MG63 (cell line): Measurements from ENCODE around the gene SPOCK3. TPM values are rescaled to one million over a fixed set of nuclear protein-coding genes. Genes with fewer than 3 reads are reported as not detected.
A peak's percentile ranks its signal among the peaks of the same experiment; 100 is the strongest.
"Not testable (repeated sequence)": the region's sequence is repeated elsewhere in the genome, so short reads cannot be mapped to it uniquely, and the experiment has no call there.

Experiments used
- DNase-seq: peaks from one replicate; pipeline ENCODE4 v3.0.0-alpha.2; 2020
- H3K27me3 ChIP-seq: fragments of 250-450 bp; sonication (Bioruptor Pico); 2 replicates; pipeline ENCODE4 v1.5.1; 2020; ENCODE audit warnings: mild to moderate bottlenecking, moderate library complexity
- H3K36me3 ChIP-seq: fragments of 250-450 bp; sonication (Bioruptor Pico); 2 replicates; pipeline ENCODE4 v1.5.1; 2020; ENCODE audit warnings: mild to moderate bottlenecking, moderate library complexity
- H3K4me3 ChIP-seq: fragments of 250-450 bp; sonication (Bioruptor Pico); 2 replicates; pipeline ENCODE4 v1.5.1; 2020; ENCODE audit warnings: mild to moderate bottlenecking, moderate library complexity
- H3K9me3 ChIP-seq: fragments of 250-450 bp; sonication (Bioruptor Pico); 2 replicates; pipeline ENCODE4 v1.5.1; 2020; ENCODE audit warnings: mild to moderate bottlenecking, moderate library complexity
- total RNA-seq: library from RNA; depleted of rRNA; stranded (reverse); fragments of >200 nt; shearing (Covaris generic); gene quantifications from 2 replicates; pipeline ENCODE4 v1.2.3, GENCODE V29; 2014; ENCODE audit warnings: low replicate concordance

The SPOCK3 gene
- total RNA-seq, 1 experiment from 2014 or later = 1.3 TPM

DNA sequence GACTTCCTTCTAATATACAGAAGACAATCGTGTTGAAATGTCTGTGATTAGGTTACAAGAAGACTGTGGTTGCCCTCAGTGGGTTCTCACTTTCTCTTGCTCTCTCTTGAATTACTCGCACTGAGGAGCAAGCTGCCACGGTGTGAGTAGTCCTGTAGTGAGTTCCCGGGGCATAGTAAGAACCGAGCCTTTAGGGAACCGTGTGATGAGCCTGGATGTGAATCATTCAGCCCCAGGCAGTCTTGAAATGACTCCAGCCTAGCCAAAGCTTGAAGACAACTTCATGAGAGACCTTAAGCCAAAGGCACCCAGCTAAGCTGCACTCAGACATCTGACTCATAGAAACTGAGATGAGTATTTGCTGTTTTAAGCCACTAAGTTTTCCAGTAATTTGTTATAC lies 292.7 kb downstream of the SPOCK3 start:
- no peaks in the 10 kb centered on the region for H3K27me3 ChIP-seq
- peak; percentile 90 for DNase-seq
- H3K4me3 ChIP-seq = no peak overlapping the region
- no peaks in the 10 kb centered on the region for H3K36me3 ChIP-seq
- H3K9me3 ChIP-seq = peaks cover 4% of the 10 kb centered on the region

DNA sequence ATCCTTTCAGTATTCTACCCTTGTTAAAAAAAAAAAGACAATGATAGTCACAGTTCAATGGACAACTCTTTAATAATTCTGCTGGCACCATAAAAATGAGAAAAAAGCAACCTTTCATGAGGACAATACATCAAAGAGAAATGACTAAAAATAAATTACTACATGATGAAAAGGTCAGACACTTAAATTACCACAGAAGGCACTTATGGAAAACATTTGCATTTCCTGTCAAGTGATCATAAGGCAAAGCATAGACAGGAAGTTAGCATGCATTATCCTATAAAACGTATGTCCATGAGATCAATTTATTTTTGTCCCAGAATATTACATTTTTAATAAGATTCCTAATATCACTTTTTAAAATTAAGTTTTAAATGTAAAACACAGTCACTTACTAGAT lies 303.8 kb downstream of the SPOCK3 start:
- H3K36me3 ChIP-seq = no peaks in the 10 kb centered on the region
- DNase-seq = no peak
- H3K27me3 ChIP-seq = no peaks in the 10 kb centered on the region
- no peaks in the 10 kb centered on the region for H3K9me3 ChIP-seq
- no peak overlapping the region for H3K4me3 ChIP-seq

DNA sequence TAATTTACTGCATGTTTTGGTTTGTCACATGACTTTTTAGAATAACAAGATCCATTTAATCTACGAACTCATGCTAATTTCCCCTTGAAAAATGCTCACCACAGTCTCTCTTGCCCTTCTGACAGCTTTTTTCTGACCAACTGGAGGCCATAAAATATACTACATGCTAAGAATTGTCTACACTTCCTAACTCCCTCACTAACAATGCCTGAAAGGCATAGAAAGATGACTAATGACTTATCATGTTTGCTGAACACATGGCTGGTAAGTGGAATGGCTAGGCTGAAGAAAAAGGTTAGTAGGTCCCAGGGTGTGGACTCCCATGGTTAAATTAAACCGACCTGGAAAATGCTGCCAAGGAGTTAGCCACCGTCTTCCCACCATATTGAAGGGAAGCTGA lies 309.9 kb downstream of the SPOCK3 start:
- H3K4me3 ChIP-seq = no peak overlapping the region
- no peaks in the 10 kb centered on the region for H3K27me3 ChIP-seq
- H3K36me3 ChIP-seq = no peaks in the 10 kb centered on the region
- DNase-seq = no peak
- no peaks in the 10 kb centered on the region for H3K9me3 ChIP-seq

DNA sequence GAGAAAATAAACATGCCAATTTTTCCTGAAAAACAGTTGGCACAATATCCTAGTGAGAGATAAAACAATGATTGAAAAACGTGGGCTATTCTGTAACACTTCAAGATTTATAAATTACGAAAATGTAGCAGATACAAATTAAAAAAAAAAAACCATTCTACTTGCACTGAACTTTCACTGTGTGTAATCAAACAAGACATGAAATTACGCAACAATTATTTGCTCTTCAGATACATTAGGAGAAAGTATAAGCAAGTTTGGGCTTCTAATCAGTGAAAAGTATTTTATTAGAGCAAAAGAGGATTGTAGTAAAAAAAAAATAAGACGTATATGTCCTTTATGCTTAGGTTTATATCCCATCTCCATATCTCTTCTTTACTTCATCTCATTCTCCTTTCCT lies 320.4 kb downstream of the SPOCK3 start:
- Histone ChIP-seq H3K9me3 (no peaks in the 10 kb centered on the region), H3K27me3 (no peaks in the 10 kb centered on the region), H3K36me3 (no peaks in the 10 kb centered on the region), H3K4me3 (no peak overlapping the region)
- DNase-seq = no peak

DNA sequence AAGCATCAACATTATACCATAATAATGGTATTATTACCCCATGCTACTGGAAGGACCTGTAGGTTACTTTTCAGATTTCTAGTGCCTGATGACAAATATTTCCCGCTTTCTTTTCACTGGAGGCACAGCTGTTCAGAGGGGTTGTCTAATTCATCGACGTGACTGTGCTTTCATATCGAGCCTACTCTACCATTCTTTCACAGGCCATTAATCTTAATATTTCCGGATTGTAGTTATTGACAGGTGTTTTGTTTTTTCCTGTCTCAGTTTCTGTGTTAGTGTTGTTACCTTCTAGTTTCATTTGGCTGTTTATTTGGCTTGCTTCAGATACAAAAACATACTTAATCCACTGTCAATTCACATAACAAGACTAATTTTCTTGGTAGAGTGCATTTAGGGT lies 330.9 kb downstream of the SPOCK3 start:
- no peak overlapping the region for H3K4me3 ChIP-seq
- no peaks in the 10 kb centered on the region for H3K36me3 ChIP-seq
- DNase-seq = no peak
- no peaks in the 10 kb centered on the region for H3K27me3 ChIP-seq
- no peaks in the 10 kb centered on the region for H3K9me3 ChIP-seq

DNA sequence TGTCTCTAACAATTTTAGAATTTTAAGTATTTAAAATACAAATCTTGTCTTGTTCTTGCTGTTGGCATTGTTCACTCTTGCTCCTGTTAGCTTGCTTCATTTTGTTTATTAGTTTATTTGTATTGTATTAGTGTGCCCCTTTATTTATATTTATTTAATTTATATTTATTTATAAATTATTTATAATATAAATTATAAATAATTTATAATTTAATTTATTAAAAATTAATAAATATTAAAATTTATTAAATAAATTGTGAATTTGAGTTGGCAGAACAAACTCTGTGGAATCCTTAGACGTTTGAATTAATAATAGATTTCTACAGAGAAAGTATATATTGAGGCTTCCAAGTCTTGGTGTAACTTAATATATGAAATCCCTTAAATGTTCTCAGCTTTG lies 331.4 kb downstream of the SPOCK3 start:
- Histone ChIP-seq H3K36me3 (no peaks in the 10 kb centered on the region), H3K9me3 (no peaks in the 10 kb centered on the region), H3K4me3 (no peak overlapping the region), H3K27me3 (no peaks in the 10 kb centered on the region)
- no peak for DNase-seq

DNA sequence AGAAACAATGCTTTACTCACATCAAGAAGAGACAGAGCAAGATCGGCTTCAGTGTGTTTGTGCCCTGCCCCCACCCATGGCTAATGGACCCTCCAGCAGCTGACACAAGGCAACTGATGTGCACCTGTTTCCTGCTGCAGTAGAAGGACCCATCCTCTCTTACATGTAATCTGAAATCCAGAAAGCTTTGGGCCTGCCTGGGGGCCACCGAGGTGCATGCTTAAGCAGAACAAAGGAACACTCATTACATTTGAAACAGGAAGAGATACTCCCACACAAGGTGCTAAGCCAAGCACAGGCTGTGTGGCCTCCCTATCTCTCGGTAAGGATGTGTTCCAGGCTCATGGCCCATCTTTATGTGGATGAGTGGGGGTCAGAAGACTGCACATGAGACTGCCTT lies 338.0 kb downstream of the SPOCK3 start:
- H3K36me3 ChIP-seq = no peaks in the 10 kb centered on the region
- H3K27me3 ChIP-seq = no peaks in the 10 kb centered on the region
- H3K9me3 ChIP-seq = no peaks in the 10 kb centered on the region
- H3K4me3 ChIP-seq = no peak overlapping the region
- DNase-seq = peak; percentile 17

DNA sequence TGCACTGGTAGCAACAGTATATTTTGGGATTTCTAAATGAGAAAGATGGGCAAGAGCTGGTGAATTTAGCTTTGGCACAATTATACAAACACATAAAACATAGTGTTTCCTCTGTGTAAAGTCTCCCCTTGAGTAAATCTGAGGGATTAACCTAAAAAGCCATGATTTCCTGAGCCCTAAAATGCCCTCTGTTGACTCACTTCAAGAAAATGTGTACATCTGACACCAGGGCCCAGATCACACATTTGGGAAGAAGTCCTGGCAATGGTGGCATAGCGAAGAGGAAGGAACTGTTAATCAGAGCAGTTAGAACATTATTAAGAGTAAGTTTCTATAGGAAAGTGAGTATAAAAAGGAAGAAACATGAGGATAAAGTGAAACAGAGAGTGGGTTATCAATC lies 338.5 kb downstream of the SPOCK3 start:
- H3K9me3 ChIP-seq = no peaks in the 10 kb centered on the region
- no peaks in the 10 kb centered on the region for H3K27me3 ChIP-seq
- H3K4me3 ChIP-seq = no peak overlapping the region
- H3K36me3 ChIP-seq = no peaks in the 10 kb centered on the region
- DNase-seq = peak; percentile 4

DNA sequence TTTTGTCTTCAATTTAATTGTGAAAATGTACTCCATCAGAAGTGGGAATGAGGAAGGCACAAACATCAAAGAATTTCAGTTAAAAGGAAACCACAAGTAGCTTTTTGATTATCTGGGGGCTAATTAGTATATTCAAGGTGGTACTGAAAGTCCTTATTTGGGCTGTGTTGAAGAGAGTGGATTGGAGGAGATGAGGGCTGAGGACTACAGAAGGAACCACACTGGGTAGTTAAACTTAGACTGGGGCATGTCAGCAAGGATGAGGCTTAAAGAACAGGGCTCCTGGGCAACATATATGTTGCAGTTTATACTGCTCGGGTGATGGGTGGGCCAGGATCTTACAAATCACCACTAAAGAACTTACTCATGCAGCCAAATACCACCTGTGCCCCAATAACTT lies 346.8 kb downstream of the SPOCK3 start:
- H3K27me3 ChIP-seq = no peaks in the 10 kb centered on the region
- DNase-seq = no peak
- H3K36me3 ChIP-seq = no peaks in the 10 kb centered on the region
- H3K9me3 ChIP-seq = no peaks in the 10 kb centered on the region
- no peak overlapping the region for H3K4me3 ChIP-seq

DNA sequence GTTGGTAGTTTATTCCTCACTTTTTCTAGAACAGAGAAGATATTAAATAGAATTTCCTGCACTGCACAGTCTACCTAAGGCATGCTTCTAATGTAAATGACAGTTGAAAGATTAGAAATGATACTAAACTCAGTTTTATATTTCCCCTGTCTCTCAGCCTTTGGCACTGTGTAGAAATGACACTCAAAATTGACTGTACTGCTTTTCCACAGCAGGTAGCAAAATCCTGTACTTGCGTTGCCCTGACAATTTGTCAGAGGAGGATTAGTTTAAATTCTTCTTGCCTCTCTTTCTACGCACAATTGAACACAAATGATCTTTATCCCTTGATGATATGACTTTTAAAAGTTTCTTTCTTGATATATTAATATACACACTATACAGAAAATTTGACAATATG lies 347.6 kb downstream of the SPOCK3 start:
- Histone ChIP-seq H3K27me3 (no peaks in the 10 kb centered on the region), H3K36me3 (no peaks in the 10 kb centered on the region), H3K4me3 (no peak overlapping the region), H3K9me3 (no peaks in the 10 kb centered on the region)
- DNase-seq = no peak

DNA sequence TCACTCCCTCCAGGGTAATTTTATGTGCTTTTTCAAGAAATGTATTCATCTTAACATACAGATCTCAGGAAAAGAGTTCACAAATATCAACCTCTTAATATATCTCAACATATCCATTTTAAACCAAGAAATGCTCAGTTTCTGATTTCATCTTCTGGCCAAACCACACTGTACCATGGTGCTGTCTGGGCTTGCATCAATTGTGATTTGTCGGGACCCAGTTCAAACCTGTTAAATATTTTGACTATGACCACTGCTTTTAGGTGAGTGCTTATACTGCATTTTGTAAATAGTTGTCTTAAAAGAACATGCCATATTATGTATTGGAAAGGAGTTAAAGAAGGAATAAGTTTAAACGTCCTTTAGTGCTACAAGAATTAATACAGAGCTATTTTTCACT lies 352.1 kb downstream of the SPOCK3 start:
- H3K9me3 ChIP-seq = no peaks in the 10 kb centered on the region

DNA sequence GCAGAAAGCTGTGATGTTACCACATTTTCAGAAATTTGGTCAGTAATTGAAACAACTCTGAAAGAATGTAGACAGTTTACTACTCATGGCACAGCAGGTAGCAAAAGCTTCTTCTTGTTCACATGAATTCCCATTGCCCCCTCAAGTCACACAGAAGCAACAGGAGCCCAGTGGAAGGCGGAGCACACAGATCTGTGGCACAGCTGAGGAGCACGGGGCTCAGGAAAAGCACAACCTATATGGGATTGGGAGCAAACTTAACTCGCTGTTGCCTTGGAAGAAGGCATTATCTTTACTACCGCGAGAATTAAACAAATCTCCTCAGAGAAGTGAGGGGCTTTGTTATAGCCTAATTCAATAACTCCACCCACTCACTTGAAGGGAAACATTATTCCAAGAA lies 358.5 kb downstream of the SPOCK3 start:
- no peaks in the 10 kb centered on the region for H3K27me3 ChIP-seq
- no peak overlapping the region for H3K4me3 ChIP-seq
- no peaks in the 10 kb centered on the region for H3K9me3 ChIP-seq
- no peaks in the 10 kb centered on the region for H3K36me3 ChIP-seq
- no peak for DNase-seq

More for the DNA sequence above, 352.1 kb downstream of the SPOCK3 start:
- no peak overlapping the region for H3K4me3 ChIP-seq
- H3K36me3 ChIP-seq = no peaks in the 10 kb centered on the region
- no peaks in the 10 kb centered on the region for H3K27me3 ChIP-seq
- DNase-seq = no peak

DNA sequence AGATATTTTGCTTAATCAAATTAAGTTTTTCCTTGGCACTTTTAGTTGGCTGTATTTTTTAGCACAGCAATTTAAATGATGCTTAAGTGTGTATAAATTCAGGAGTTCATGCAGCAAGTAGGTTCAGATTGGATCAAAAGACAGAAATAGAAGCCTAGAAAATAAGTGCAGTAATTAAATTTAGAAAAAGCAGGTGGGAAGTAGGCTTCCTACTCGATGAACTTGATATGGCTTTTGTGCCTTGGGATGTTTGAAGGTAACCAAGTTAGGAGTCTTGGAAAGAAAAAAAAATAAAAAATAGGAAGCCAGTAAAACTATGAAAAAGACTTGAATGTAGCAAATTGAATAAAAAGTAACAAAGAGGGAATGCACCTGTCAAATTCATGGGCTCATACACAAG lies 372.3 kb downstream of the SPOCK3 start:
- H3K36me3 ChIP-seq = no peaks in the 10 kb centered on the region
- no peak overlapping the region for H3K4me3 ChIP-seq
- DNase-seq = no peak
- H3K9me3 ChIP-seq = no peaks in the 10 kb centered on the region
- H3K27me3 ChIP-seq = no peaks in the 10 kb centered on the region

DNA sequence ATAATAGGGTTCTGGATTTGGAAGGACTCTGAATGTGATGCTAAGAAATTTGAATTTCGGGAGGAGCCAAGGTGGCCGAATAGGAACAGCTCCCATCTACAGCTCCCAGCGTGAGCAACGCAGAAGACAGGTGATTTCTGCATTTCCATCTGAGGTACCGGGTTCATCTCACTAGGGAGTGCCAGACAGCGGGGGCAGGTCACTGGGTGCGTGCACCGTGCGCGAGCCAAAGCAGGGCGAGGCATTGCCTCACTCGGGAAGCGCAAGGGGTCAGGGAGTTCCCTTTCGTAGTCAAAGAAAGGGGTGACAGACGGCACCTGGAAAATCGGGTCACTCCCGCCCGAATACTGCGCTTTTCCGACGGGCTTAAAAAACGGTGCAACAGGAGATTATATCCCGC lies 383.9 kb downstream of the SPOCK3 start:
- not testable (repeated sequence) for H3K4me3 ChIP-seq

DNA sequence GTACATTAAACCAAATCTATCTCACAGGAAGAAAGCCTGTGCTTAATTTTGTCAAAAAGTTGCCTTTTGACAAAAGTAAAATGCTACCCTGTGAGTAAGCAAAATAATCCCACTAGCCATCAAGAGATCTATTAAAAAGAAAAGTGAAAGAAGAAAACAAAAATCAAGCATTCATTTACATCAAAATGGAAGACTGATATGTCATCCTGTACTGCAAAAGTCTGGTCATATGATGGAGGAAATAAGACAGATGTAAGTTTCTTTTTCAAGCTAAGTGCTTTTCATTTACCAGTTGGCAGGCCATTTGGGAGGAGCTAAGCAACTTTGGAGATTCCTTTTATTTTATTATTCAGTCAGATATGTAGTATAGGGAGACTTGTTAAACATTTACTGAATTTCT lies 387.4 kb downstream of the SPOCK3 start:
- Histone ChIP-seq H3K36me3 (no peaks in the 10 kb centered on the region), H3K4me3 (no peak overlapping the region), H3K9me3 (no peaks in the 10 kb centered on the region), H3K27me3 (no peaks in the 10 kb centered on the region)
- no peak for DNase-seq

More for the DNA sequence above, 383.9 kb downstream of the SPOCK3 start:
- not testable (repeated sequence) for H3K27me3 ChIP-seq, H3K36me3 ChIP-seq, DNase-seq, H3K9me3 ChIP-seq

DNA sequence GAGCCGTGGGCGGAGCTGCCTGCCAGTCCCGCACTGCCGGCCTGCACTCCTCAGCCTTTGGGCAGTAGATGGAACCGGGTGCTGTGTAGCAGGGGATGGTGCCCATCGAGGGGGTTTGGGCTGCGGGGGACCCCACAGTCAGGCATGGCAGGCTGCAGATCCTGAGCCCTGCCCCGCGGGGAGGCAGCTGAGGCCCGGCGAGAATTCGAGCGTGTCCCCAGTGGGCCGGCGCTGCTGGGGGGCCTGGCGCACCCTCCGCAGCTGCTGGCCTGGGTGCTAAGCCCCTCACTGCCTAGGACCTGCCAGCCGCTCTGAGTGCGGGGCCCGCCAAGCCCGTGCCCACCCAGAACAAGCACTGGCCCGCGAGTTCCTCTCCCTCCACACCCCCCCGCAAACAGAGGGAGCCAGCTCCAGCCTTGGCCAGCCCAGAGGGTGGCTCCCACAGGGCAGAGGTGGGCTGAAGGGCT lies 391.5 kb downstream of the SPOCK3 start:
- H3K4me3 ChIP-seq = no peak overlapping the region
- no peaks in the 10 kb centered on the region for H3K27me3 ChIP-seq
- no peaks in the 10 kb centered on the region for H3K36me3 ChIP-seq
- peaks cover 2% of the 10 kb centered on the region for H3K9me3 ChIP-seq
- DNase-seq = no peak

DNA sequence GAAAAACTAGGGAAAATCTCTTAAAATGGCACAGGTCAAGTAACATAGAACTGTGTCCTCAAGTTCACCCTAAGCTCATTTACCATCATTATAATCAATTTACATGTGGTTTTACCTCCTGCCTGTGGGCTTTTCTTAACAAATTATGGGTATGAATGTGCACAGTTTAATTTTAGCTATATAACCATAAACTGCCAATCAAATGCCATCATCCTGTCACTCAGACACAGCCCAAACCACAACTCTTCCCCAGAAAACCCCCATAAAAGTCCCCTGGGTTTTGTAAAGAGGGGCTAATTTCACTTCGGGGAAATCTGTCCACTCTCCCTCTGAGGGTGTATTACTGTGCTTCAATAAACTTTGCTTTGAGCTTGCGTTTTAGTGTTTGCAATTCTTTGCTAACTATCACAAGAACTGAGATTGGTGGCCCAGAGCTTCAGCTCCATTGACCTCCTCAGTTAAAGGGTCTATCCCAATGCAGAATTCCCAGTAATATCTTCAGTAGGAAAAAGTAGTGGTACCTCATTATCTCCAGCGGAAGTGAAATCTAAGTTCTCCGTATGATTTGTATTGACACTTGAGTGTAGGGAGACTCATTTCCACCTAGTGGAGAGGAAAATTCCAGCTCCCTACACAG lies 394.6 kb downstream of the SPOCK3 start:
- DNase-seq = no peak
- Histone ChIP-seq H3K9me3 (peaks cover 5% of the 10 kb centered on the region), H3K4me3 (no peak overlapping the region), H3K27me3 (no peaks in the 10 kb centered on the region), H3K36me3 (no peaks in the 10 kb centered on the region)

DNA sequence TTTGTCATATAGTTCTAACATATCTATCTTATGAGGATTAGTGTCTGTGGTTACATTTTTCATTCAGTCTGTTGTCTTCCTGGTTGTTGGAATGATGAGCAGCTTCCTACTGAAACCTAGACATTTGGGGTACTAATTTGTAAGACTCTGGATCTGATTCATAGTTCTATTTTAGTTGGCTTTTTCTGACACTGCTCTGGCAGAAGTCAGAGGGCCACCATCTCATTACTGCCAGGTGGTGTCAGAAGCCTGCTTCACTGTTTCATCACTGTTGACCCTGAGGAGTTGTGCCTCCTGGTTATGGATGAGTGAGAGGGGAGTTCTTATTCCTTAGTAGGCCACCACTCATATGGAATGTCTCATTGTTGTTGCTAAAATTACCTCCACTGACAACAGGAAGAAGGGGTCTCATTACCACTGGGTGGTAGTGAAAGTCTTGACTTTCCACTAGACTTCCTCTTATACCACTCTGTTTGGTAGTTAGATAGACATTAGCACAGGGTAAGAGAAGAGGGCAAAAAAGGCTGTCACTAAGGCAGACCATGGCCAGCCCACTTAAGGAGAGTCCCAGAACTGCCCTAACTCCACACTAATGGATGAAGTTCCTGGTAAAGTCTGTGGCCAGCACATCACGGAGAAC lies 395.2 kb downstream of the SPOCK3 start:
- Histone ChIP-seq H3K4me3 (no peak overlapping the region), H3K9me3 (peaks cover 5% of the 10 kb centered on the region), H3K27me3 (no peaks in the 10 kb centered on the region), H3K36me3 (no peaks in the 10 kb centered on the region)
- DNase-seq = no peak
